Sigmoid colon (tissue), 7 donors: Measurements from ENCODE around the gene POLR3K. TPM values are rescaled to one million over a fixed set of nuclear protein-coding genes. Genes with fewer than 3 reads are reported as not detected.
"Not testable (repeated sequence)": the region's sequence is repeated elsewhere in the genome, so short reads cannot be mapped to it uniquely, and the experiment has no call there.

ENCODE experiments used
- DNase-seq: peaks from one replicate; pipeline ENCODE4 v3.0.0-alpha.2; 2019
- H3K27ac ChIP-seq, 4 donors: fragments of 200-600 bp; sonication (generic); one replicate each; pipeline ENCODE4 v1.5.1; 2016 to 2019; ENCODE audit warnings: mild to moderate bottlenecking in 1 of 4
- H3K27me3 ChIP-seq, 3 donors: fragments of 200-600 bp; sonication (generic); one replicate each; pipeline ENCODE4 v1.5.1; 2019; ENCODE audit warnings: mild to moderate bottlenecking in 1 of 3
- H3K36me3 ChIP-seq, 4 donors: fragments of 200-600 bp; sonication (generic); one replicate each; pipeline ENCODE4 v1.5.1; 2016 to 2019
- H3K4me1 ChIP-seq, 4 donors: fragments of 200-600 bp; sonication (generic); one replicate each; pipeline ENCODE4 v1.5.1; 2017 to 2019
- H3K4me3 ChIP-seq, 4 donors: fragments of 200-600 bp; sonication (generic); one replicate each; pipeline ENCODE4 v1.5.1; 2017 to 2019; ENCODE audit warnings: mild to moderate bottlenecking in 2 of 4, moderate library complexity in 1 of 4
- H3K9me3 ChIP-seq, 4 donors: fragments of 200-600 bp in 3 of 4; sonication (generic) in 3 of 4; one replicate each; pipeline versions ENCODE4 v1.5.1 to v1.6.1; 2013 to 2019
- CTCF ChIP-seq, 4 experiments: fragments of 450-650 bp in 3 of 4; fragments of 200-600 bp in 1 of 4; IDR thresholded peaks; one replicate each; pipeline ENCODE4 v1.5.1; 2016 to 2019; ENCODE audit warnings: antibody characterized with exemption in 4 of 4, mild to moderate bottlenecking in 3 of 4, moderate library complexity in 2 of 4
- EP300 ChIP-seq, 4 donors: sonication (generic); formaldehyde crosslinking; IDR thresholded peaks; one replicate each; pipeline ENCODE4 v1.6.1; 2017; ENCODE audit warnings: antibody characterized with exemption in 4 of 4
- POLR2A ChIP-seq, 2 donors: fragments of 450-650 bp; IDR thresholded peaks; one replicate each; pipeline ENCODE4 v1.6.1; 2016; ENCODE audit warnings: antibody characterized with exemption in 2 of 2, mild to moderate bottlenecking in 2 of 2, moderate library complexity in 2 of 2
- POLR2AphosphoS5 ChIP-seq, 4 donors: sonication (generic); formaldehyde crosslinking; IDR thresholded peaks; one replicate each; pipeline ENCODE4 v1.6.1; 2017; ENCODE audit warnings: antibody characterized with exemption in 4 of 4
- WGBS, 2 donors: extraction: QIAGEN DNeasy Blood & Tissue Kit; methylation state at CpG; one replicate each; pipeline ENCODE4 v1.1.7; 2013; 5-methylcytosine and 5-hydroxymethylcytosine counted together
- intact Hi-C: fragments of 100-400 bp; cut with DNase I; formaldehyde crosslinking; loops from one replicate; pipeline ENCODE4 v1.15.1; 2023
- polyA plus RNA-seq, 3 donors: library from polyadenylated mRNA; stranded (reverse); fragments of 200-250 nt; gene quantifications; one replicate each; pipeline ENCODE4 v1.2.3, GENCODE V29; 2013
- total RNA-seq, 4 donors: library from RNA; depleted of rRNA; stranded (reverse); fragments of >200 nt; gene quantifications; one replicate each; pipeline ENCODE4 v1.1.0, GENCODE V29; 2016
- donor health status: healthy with polysubstance abuse.
- donor health status: Bipolar disorder and iron deficiency.
- donor health status: healthy.

POLR3K gene
- total and polyA plus RNA-seq, 7 donors, result 1.7 to 22.1 (median 6.4) TPM

GRCh38 chr16:35678-36305, 17.6 kb downstream of the POLR3K start:
- H3K27me3 ChIP-seq, result no peaks in the 10 kb centered on the region
- H3K36me3 ChIP-seq, result no peaks in the 10 kb centered on the region
- no peaks in the 10 kb centered on the region for H3K9me3 ChIP-seq
- no peak overlapping the region for H3K4me3 ChIP-seq
- intact Hi-C loops, result no loop called here
- peak; percentile 42 for DNase-seq
- H3K4me1 ChIP-seq, result no peaks in the 10 kb centered on the region
- H3K27ac ChIP-seq, result no peak overlapping the region
- no peak for TF ChIP-seq EP300 (IDR thresholded peaks at IDR 0.05)
- TF ChIP-seq POLR2AphosphoS5 (IDR thresholded peaks at IDR 0.05), result no peak
- TF ChIP-seq CTCF (IDR thresholded peaks at IDR 0.05), result no peak
- TF ChIP-seq POLR2A (IDR thresholded peaks at IDR 0.05), result no peak
- 84 to 90% methylated on average over 11 of the region's 11 CpGs for WGBS, 2 donors

DNA sequence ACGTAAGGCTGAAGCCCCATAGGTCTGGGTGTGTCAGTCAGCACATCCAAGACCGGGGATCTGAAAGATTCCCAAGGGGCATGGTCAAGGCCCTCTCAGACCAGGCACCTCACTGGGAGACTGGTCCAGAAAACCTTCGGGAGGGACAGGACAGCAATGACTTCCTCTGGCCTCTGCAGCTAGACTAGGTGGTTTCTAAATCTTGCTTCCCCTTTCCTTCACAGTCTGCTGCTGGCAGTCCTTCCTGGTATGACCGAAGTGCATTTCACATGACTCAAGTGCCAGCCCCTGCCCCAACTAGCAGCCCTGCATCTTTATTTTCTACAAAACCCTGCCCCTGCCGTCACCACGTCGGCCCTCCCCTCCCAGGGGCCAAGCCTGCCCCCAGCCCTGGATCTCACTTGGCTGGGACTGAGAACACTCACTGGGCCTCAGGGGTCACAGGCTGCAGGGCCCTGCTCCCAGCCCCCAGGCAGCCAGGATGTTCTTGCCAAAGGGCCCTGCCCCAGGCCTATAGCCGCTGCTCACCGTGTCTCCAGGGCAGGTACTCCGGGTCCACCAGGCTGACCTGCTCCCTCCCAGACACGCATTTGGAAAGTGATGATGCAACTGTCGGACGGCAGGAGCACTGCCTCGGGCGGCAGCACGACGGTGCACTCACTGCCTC, 18.3 kb downstream of the POLR3K start:
- no peaks in the 10 kb centered on the region for H3K27me3 ChIP-seq
- peak; percentile 50 for DNase-seq
- no peaks in the 10 kb centered on the region for H3K36me3 ChIP-seq
- H3K4me3 ChIP-seq, result no peak overlapping the region
- WGBS, 2 donors, result 67 to 87% methylated on average over 17 of the region's 17 CpGs
- no peak for TF ChIP-seq POLR2A (IDR thresholded peaks at IDR 0.05)
- no peak for TF ChIP-seq CTCF (IDR thresholded peaks at IDR 0.05)
- no peak for TF ChIP-seq EP300 (IDR thresholded peaks at IDR 0.05)
- no peak for TF ChIP-seq POLR2AphosphoS5 (IDR thresholded peaks at IDR 0.05)
- intact Hi-C loops, result no loop called here
- H3K27ac ChIP-seq, result no peak overlapping the region
- H3K4me1 ChIP-seq, result no peaks in the 10 kb centered on the region
- H3K9me3 ChIP-seq, result no peaks in the 10 kb centered on the region

GRCh38 chr16:34648-34987, 18.8 kb downstream of the POLR3K start:
- Histone ChIP-seq H3K4me3 (no peak overlapping the region), H3K36me3 (no peaks in the 10 kb centered on the region), H3K9me3 (no peaks in the 10 kb centered on the region), H3K27ac (no peak overlapping the region), H3K27me3 (no peaks in the 10 kb centered on the region), H3K4me1 (no peaks in the 10 kb centered on the region)
- intact Hi-C loops, result no loop called here
- DNase-seq, result peak; percentile 36
- 41 to 74% methylated on average over 6 of the region's 6 CpGs for WGBS, 2 donors
- TF ChIP-seq POLR2A (IDR thresholded peaks at IDR 0.05), result no peak
- TF ChIP-seq POLR2AphosphoS5 (IDR thresholded peaks at IDR 0.05), result no peak
- TF ChIP-seq CTCF (IDR thresholded peaks at IDR 0.05), result no peak
- TF ChIP-seq EP300 (IDR thresholded peaks at IDR 0.05), result no peak

- Histone ChIP-seq H3K36me3 (no peaks in the 10 kb centered on the region), H3K27ac (no peak overlapping the region), H3K4me3 (no peak overlapping the region), H3K9me3 (no peaks in the 10 kb centered on the region), H3K4me1 (no peaks in the 10 kb centered on the region), H3K27me3 (no peaks in the 10 kb centered on the region)
- TF ChIP-seq EP300 (IDR thresholded peaks at IDR 0.05) (no peak), POLR2AphosphoS5 (IDR thresholded peaks at IDR 0.05) (no peak), CTCF (IDR thresholded peaks at IDR 0.05) (no peak), POLR2A (IDR thresholded peaks at IDR 0.05) (no peak)
- DNase-seq, result peak; percentile 48
- intact Hi-C loops, result no loop called here
- 85 to 87% methylated on average over 21 of the region's 21 CpGs for WGBS, 2 donors
These were observed 19.3 kb downstream of the POLR3K start for GRCh38 chr16:33877-34647.

- H3K36me3 ChIP-seq, H3K9me3 ChIP-seq, H3K27ac ChIP-seq, intact Hi-C loops, H3K27me3 ChIP-seq, H3K4me1 ChIP-seq, H3K4me3 ChIP-seq: not testable (repeated sequence)
- WGBS, 2 donors, result 85 to 89% methylated on average over 5 of the region's 8 CpGs
- DNase-seq, result peak; percentile 48
These were observed 20.1 kb downstream of the POLR3K start for GRCh38 chr16:33154-33876.

DNA sequence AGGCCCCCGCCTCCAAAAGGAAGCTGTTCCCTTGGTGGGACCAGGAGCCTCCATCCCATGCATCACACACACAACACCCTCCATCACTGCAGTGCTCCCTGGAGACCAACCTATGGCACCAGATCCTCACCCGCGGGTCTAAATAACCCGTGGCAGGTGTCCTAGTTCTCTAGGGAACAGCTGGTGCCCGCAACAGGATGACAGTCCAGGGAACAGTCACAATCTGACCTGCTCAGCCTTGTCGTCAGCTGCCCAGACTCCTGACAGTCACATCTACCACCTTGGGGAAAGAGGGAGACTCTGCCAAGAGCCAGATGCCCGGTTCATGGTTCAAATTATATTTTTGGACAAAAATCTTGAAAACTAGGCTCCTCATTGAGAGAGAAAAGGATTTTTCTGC, 22.8 kb downstream of the POLR3K start:
- H3K9me3 ChIP-seq, DNase-seq, H3K36me3 ChIP-seq, H3K27ac ChIP-seq, H3K27me3 ChIP-seq, H3K4me3 ChIP-seq, intact Hi-C loops, H3K4me1 ChIP-seq: not testable (repeated sequence)
- WGBS, 2 donors, result 41 to 88% methylated on average over 1 to 6 of the region's 7 CpGs

DNA sequence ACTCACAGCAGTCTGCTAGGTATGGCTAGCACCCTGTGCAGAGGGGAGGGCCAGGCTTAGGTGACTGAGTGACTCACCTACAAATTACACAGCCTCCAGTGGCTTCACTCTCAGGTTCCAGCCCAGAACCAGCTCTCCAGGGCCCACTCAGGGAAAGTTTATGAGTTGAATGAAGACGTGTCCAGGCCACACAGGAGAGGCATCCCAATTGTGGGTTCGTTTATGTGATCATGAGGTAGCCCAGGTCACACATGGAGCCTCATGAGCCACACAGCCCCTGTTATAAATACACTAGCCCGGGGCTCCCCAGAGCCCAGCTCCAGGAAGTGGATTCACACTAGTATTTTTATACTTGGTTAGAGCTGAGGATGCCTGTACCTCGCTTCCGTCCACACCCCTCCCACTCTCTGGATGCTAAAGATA, 27.5 kb downstream of the POLR3K start:
- intact Hi-C loops, H3K27ac ChIP-seq, H3K4me3 ChIP-seq, H3K4me1 ChIP-seq, H3K9me3 ChIP-seq, H3K36me3 ChIP-seq, H3K27me3 ChIP-seq, DNase-seq: not testable (repeated sequence)
- 41 to 56% methylated on average over 2 of the region's 5 CpGs for WGBS, 2 donors
